HG03571 (cell line): ENCODE results near the gene ID1.
"Not testable (repeated sequence)": the region's sequence is repeated elsewhere in the genome, so short reads cannot be mapped to it uniquely, and the experiment has no call there.

ENCODE experiments used
- ATAC-seq: cut with Tn5 transposase; IDR thresholded peaks from one replicate; pipeline ENCODE4 v1.9.1; 2021; ENCODE audit not compliant: unreplicated experiment

The ID1 gene

GRCh38 chr20:31573555-31574321, 31.4 kb upstream of the ID1 start:
- ATAC-seq = no peak

DNA sequence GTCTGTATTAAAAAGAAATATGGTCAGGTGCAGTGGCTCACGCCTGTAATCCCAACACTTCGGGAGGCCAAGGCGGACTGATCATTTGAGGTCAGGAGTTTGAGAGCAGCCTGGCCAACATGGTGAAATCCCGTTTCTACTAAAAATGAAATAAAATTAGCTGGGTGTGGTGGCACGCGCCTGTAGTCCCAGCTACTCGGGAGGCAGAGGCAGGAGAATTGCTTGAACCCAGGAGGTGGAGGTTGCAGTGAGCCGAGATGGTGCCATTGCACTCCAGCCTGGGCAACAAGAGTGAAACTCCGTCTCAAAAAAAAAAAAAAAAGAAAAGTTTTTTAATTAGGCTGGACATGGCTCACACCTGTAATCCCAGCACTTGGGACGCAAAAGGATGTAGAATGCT, 30.1 kb upstream of the ID1 start:
- not testable (repeated sequence) for ATAC-seq

- no peak for ATAC-seq
Measured at GRCh38 chr20:31576751-31577150, 28.3 kb upstream of the ID1 start.

DNA sequence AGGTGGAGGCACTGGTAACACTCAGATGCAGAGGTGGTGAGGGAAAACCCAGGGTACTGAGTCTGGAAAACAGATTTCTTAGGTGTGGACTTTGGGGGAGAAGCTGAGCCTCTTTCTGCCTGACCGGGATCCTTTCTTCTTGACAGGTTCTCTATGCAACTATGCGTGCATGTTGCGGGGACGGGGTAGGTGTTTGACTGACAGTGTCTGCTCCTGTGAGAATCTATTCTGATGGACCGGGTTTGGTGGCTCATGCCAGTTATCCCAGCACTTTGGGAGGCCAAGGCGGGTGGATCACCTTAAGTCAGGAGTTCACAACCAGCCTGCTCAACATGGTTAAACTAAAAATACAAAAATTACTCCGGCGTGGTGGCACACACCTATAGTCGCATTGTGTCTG, 27.9 kb upstream of the ID1 start:
- ATAC-seq = no peak

- ATAC-seq = no peak
Measured at GRCh38 chr20:31578448-31579138, 26.5 kb upstream of the ID1 start.

DNA sequence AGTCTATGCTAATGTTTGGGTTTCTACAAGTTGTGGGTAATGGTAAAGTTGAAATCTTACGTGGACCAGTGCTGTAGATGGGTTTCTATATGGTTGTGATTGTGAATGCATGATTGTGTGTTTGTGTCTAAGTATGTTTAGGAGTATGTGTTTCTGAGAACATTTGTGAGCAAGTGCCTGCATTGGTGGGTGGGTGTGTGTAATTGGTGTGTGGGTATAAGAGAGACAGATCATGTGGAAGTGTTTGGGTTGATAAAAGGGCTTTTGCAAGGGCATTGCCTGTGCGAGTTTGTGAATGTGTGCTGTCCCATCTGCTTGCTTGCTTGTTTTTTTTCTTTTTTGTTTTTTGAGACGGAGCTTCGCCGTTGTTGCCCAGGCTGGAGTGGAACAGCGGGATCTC, 25.8 kb upstream of the ID1 start:
- no peak for ATAC-seq

DNA sequence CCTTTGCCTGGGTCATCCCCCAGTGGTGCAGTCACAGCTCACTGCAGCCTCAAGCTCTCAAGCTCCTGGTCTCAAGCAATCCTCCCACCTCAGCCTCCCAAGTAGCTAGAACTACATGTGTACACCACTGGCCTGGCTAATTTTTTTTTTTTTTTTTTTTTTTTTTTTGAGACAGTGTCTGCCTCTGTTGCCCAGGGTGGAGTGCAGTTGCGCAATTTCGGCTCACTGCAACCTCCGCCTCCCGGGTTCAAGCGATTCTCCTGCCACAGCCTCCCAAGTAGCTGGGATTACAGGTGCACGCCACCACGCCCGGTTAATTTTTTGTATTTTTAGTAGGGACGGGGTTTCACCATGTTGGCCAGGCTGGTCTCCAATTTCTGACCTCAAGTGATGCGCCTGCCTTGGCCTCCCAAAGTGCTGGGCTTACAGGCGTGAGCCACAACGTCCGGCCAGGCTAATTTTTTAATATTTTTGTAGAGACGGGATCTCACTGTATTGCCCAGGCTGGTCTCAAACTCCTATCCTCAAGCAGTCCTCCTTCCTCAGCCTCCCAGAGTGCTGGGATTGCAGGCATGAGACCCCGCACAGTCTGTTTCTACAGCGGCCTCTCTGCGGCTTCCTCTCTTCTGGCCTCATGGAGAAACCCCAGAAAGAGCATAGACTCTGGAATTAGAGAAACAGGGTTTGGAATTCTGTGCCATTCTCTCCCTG, 25.0 kb upstream of the ID1 start:
- not testable (repeated sequence) for ATAC-seq

DNA sequence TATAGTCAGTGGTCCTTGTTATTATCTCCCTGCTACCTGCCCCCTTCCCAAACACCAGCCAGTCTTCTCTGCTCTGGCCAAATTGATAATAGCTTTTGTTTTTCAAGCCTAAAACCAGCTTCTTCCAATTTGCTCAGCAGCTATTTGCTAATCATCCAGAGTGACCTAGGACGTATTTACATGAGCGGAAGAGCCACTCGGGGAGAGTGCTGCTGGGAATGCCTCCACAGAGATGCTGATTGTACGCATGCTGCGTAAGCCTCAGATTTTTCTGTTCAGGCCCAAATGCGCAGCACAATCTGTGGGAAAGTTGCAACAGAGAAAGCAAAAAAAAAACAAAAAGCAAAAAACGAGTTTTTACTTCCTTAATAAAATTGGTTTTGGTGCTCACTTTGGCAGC, 24.4 kb upstream of the ID1 start:
- no peak for ATAC-seq

- no peak for ATAC-seq
Measured at GRCh38 chr20:31581391-31581790, 23.7 kb upstream of the ID1 start.

GRCh38 chr20:31587545-31588389, 17.3 kb upstream of the ID1 start:
- ATAC-seq = no peak

DNA sequence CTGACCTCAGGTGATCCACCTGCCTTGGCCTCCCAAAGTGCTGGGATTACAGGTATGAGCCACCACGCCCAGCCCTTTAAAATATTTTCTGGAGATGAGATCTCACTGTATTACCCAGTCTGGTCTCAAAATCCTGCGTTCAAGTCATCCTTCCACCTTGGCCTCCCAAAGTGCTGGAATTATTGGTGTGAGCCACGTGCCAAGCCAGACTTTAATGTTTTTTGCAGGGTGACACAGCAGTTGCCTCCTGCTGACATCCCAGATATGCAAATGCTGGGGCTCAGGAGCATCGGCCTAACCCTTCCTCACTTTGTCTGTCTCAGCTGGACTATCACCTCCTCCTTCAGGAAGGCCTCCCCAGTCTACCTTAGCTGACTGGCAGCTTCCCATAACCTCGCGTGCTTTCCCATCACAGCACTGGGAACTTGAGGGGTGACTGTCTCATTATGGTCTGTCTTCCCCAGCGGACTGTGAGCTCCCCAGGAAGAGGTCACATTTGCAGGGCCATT, 14.3 kb upstream of the ID1 start:
- ATAC-seq = no peak

DNA sequence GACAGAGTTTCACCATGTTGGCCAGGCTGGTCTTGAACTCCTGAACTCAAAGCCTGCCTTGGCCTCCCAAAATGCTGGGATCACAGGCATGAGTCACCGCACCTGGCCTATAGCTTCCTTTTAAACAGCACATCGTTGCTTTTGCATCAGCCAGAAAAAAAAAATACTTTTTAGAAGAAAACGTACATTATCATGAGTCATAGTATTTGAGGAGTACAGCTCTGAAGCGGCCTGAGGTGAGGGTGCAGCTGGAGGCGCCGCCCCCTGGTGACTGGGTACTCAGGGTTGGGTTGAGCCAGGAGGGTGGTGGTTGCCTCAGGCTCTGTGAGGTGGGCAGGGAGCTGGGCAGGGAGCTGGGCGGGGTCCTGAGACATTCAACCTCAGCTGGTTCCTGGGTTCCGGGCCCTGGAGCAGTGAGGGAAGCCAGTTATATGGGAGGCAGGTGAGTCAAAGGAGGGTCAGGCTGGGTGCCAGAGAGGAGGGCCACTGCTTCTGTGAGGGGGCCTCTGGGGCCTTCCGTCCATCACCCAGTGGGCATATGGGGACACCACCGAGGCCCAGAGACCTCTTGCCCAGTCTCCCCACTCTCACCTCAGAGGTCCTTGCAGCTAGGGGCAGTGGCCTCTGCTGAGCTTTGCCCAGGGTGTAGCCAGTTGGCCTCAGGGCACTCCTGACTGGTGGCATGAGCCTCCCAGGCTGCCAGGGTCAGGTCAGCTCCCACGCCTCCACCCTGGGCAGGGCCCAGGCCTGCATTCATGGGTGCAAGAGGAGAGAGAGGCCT, 11.7 kb upstream of the ID1 start:
- ATAC-seq = no peak

GRCh38 chr20:31594002-31594557, 11.0 kb upstream of the ID1 start:
- ATAC-seq = no peak

DNA sequence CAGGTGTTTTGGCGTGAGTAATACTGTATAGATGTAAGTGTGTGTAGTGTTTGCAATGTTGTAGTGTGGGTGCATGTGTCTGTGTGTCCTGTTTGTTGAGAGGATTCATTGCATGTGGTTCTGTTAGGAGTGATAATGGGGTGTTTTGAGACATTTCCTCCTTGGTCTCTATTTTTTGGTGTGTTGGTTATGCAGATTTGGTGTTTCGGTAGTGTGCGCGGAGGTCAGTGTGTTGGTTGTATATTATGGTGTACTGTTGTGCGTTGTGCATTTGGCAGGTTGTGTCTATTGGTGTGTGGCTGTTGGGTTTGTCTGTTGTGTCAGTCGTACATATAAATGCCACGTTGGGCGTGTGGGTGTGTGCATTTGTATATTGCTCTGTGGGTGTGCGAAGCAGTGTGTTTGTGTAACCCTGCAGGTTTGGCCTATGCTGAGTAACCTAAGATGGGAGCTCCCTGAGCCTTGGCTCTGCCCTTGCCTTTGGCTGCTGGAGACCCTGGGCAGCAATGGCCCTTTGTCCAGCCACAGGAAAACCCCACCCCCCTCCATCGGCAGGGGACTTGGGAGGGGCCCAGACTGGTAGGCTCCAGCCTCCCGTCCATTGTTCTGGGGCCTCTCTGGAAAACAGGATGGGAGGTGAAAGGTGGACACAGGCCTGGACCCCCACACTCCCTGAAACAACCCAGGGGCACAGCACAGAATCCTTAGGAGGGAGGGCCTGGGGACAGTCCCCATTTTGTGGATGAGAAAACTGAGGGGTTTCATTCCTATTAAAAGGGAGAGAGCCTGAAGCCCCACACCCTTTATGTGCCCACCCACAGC, 10.3 kb upstream of the ID1 start:
- no peak for ATAC-seq

GRCh38 chr20:31595380-31595653, 9.8 kb upstream of the ID1 start:
- ATAC-seq = no peak

GRCh38 chr20:31595654-31596411, 9.3 kb upstream of the ID1 start:
- no peak for ATAC-seq

- not testable (repeated sequence) for ATAC-seq
Measured at GRCh38 chr20:31596412-31596715, 8.7 kb upstream of the ID1 start.

- no peak for ATAC-seq
Measured at GRCh38 chr20:31596831-31597480, 8.1 kb upstream of the ID1 start.
